ENCODE measurements around the gene SLU7. TPM values are rescaled to one million over a fixed set of nuclear protein-coding genes. Genes with fewer than 3 reads are reported as not detected.

SLU7 gene
- total and polyA plus RNA-seq, 2 of the 4 experiments (the other 2 are of a cell fraction), result 15.9 to 34.2 TPM

GRCh38 chr5:160359242-160359641 is 59.6 kb downstream of the SLU7 start:
- H4K91ac ChIP-seq (ENCODE audit: insufficient read depth, low read depth, low read length), result no peak overlapping the region
- H3K4me3 ChIP-seq (ENCODE audit: insufficient read depth, low read depth, low read length), result no peak overlapping the region
- no peaks in the 10 kb centered on the region for H3K27me3 ChIP-seq (ENCODE audit: control insufficient read depth, insufficient read depth, low read length)
- no peak overlapping the region for H3K4me2 ChIP-seq (ENCODE audit: low read depth, low read length)
- no peak overlapping the region for H2BK5ac ChIP-seq (ENCODE audit: low read depth, low read length, poor library complexity, severe bottlenecking)
- no peaks in the 10 kb centered on the region; the same call in 1 of the 2 replicates for H3K9me1 ChIP-seq (ENCODE audit: insufficient read depth, low read length)
- no peak overlapping the region for H2BK15ac ChIP-seq (ENCODE audit: low read depth, low read length)
- H3K4ac ChIP-seq (ENCODE audit: low read depth, low read length), result no peak overlapping the region
- dilution Hi-C loops (cut with HindIII; ENCODE audit: low sequenced_read_pairs, unreplicated experiment), result loop anchor here (25.0 kb wide), 1 partner anchor 347 kb away; the partner anchor contains the start of gene TTC1
- DNase-seq (no peak), ATAC-seq (ENCODE audit: low read depth) (no peak)
- no peak overlapping the region for H4K5ac ChIP-seq (ENCODE audit: low read depth, low read length)
- POLR2A ChIA-PET (ENCODE audit: unreplicated experiment), result no interaction called here
- no CpG with 5 or more reads among the region's 1 CpG for WGBS, 2 experiments (ENCODE audit: extremely low coverage in 2 of 2, insufficient read length in 1 of 2)
- H2BK120ac ChIP-seq (ENCODE audit: low read depth, low read length), result no peak overlapping the region
- H3K4me1 ChIP-seq (ENCODE audit: control insufficient read depth, insufficient read depth, low read length), result peaks cover 2% of the 10 kb centered on the region; the same call in 1 of the 2 replicates
- no peaks in the 10 kb centered on the region for H3K36me3 ChIP-seq (ENCODE audit: control insufficient read depth, insufficient read depth, low read length)
- no peak overlapping the region for H3K56ac ChIP-seq (ENCODE audit: extremely low read depth, insufficient read depth, low read length)
- H3K9me3 ChIP-seq (ENCODE audit: control insufficient read depth, insufficient read depth, low read length), result no peaks in the 10 kb centered on the region
- no peak overlapping the region for H3K9ac ChIP-seq (ENCODE audit: low read depth, low read length)
- intact Hi-C loops (cut with micrococcal nuclease), result no loop called here
- H3K27ac ChIP-seq (ENCODE audit: insufficient read depth, low read length), result no peak overlapping the region
- no peak overlapping the region for H3K14ac ChIP-seq (replicated peaks; ENCODE audit: low read depth, low read length)
- TF ChIP-seq MXI1 (IDR thresholded peaks at IDR 0.05; ENCODE audit: borderline replicate concordance, low read depth, low read length) (no peak), RFX5 (IDR thresholded peaks at IDR 0.05; ENCODE audit: low read depth, low read length) (no peak), RCOR1 (IDR thresholded peaks at IDR 0.05; ENCODE audit: insufficient replicate concordance, low read length) (no peak), SMC3 (IDR thresholded peaks at IDR 0.05; ENCODE audit: low read depth, low read length) (no peak), RAD21 (IDR thresholded peaks at IDR 0.05; ENCODE audit: low read length) (no peak), MAFK (IDR thresholded peaks at IDR 0.05; ENCODE audit: low read depth, low read length) (no peak; the same call in 1 of the 2 replicates), MAZ (IDR thresholded peaks at IDR 0.05; ENCODE audit: borderline replicate concordance, low read depth, low read length) (no peak), CHD1 (IDR thresholded peaks at IDR 0.05; ENCODE audit: low read depth, low read length) (no peak), CTCF (conservative IDR thresholded peaks at IDR 0.05; ENCODE audit: low read depth, low read length) (no peak), CEBPB (IDR thresholded peaks at IDR 0.05; ENCODE audit: low read depth, low read length) (no peak), NFE2L2 (IDR thresholded peaks at IDR 0.05; ENCODE audit: low read depth, low read length) (no peak), POLR2A (IDR thresholded peaks at IDR 0.05; ENCODE audit: low read depth, low read length) (no peak), FOS (IDR thresholded peaks at IDR 0.05; ENCODE audit: low read depth, low read length) (no peak), BHLHE40 (IDR thresholded peaks at IDR 0.05; ENCODE audit: low read depth, low read length) (no peak)
- TF ChIP-seq, protein P1, sequence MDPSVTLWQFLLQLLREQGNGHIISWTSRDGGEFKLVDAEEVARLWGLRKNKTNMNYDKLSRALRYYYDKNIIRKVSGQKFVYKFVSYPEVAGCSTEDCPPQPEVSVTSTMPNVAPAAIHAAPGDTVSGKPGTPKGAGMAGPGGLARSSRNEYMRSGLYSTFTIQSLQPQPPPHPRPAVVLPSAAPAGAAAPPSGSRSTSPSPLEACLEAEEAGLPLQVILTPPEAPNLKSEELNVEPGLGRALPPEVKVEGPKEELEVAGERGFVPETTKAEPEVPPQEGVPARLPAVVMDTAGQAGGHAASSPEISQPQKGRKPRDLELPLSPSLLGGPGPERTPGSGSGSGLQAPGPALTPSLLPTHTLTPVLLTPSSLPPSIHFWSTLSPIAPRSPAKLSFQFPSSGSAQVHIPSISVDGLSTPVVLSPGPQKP (IDR thresholded peaks at IDR 0.05; ENCODE audit: borderline replicate concordance, low read depth, low read length), result no peak
- TF ChIP-seq, protein P2, sequence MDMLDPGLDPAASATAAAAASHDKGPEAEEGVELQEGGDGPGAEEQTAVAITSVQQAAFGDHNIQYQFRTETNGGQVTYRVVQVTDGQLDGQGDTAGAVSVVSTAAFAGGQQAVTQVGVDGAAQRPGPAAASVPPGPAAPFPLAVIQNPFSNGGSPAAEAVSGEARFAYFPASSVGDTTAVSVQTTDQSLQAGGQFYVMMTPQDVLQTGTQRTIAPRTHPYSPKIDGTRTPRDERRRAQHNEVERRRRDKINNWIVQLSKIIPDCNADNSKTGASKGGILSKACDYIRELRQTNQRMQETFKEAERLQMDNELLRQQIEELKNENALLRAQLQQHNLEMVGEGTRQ (IDR thresholded peaks at IDR 0.05; ENCODE audit: low read depth, low read length), result no peak
- CTCF ChIA-PET, result no interaction called here
- no TSS peak for BruUV-seq (replicated peaks)
- no peaks in the 10 kb centered on the region for H3K79me1 ChIP-seq (ENCODE audit: low read depth in 1 of 2, low read length in 2 of 2)
- in situ Hi-C loops (cut with MboI; ENCODE audit: low sequenced_read_pairs), result no loop called here
- H2AK5ac ChIP-seq (ENCODE audit: low read depth, low read length), result no peak overlapping the region
- no peak overlapping the region for H2BK20ac ChIP-seq (ENCODE audit: low read depth, low read length)
- H4K8ac ChIP-seq (ENCODE audit: low read depth in 2 of 2, low read length in 2 of 2), result no peak overlapping the region
- H2AFZ ChIP-seq (replicated peaks; ENCODE audit: low read length, poor library complexity), result no peak overlapping the region
- no peak overlapping the region for H3K18ac ChIP-seq (ENCODE audit: low read depth, low read length)
- H3K23ac ChIP-seq (ENCODE audit: low read depth, low read length), result no peak overlapping the region
- H2AK9ac ChIP-seq (replicated peaks; ENCODE audit: low read depth, low read length, poor library complexity), result no peak overlapping the region
- no peaks in the 10 kb centered on the region for H4K20me1 ChIP-seq (ENCODE audit: insufficient read depth, low read length)

Data from IMR-90 (cell line).